ACHN (cell line): ENCODE measurements around the gene RRAS2.
"Not testable (repeated sequence)": the region's sequence is repeated elsewhere in the genome, so short reads cannot be mapped to it uniquely, and the experiment has no call there.

Source experiments
- DNase-seq: peaks from one replicate; pipeline ENCODE4 v3.0.0-alpha.2; 2015
- in situ Hi-C: cut with HindIII; loops from 2 replicates; pipeline ENCODE4 v1.10.0; 2017; ENCODE audit warnings: low sequenced_read_pairs, low pct_ligation_motif_present, low pct_unique_long_range_greater_than_20kb

The RRAS2 gene

DNA sequence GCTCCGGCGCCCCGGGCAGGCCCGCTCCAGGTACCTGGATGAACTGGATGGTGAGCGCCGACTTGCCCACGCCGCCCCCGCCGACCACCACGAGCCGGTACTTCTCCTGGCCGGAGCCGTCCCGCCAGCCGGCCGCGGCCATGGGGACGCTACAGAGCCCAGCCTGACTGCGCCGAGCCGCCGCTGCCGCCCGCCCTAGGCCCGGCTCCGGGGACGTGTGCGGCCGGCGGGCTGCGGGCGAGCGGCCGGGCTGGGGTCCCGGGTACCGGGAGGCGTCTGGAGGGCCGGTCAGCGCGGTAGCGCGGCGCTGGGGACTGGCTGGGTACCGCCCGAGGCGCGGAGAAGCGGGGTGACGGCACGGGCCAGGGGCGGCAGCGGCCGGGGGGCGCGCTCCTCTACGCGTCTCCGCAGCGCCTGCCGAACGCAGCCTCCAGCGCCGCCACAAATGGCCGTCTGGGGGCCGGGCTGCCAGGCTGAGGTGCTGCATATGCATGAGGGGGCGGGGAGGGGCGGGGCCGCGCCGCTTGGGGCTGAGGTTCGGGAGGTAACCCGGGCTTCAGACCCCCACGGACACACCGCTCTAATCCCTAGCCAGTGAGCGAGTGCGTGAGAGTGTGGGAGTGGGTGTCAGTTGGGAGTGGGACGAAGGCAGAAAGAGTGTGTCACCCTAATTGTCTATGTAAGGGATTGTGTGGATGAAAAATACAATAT, at the start of gene RRAS2:
Gene RRAS2, minus strand, starts transcription at position 455 of the 711 bp plus-strand sequence. Its CDS starts 313 bp downstream, at position 142.
- in situ Hi-C loops: no loop called here
- peak; percentile 76 for DNase-seq

DNA sequence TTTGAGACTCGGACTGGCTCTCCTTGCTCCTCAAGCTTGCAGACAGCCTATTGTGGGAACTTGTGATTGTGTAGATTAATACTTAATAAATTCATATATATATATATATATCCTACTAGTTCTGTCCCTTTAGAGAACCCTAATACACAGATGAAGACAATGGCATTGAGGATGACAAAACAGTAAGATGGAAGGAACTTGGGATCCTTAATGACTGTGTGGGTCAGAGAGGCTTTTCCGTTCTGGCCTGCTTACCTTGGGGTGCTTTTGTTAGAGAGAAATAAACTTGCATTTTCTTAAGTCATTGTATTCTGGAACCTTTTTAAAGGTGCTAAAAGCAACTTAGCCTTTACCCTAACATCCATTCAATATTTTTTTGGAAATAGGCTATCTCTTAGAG, 49.6 kb upstream of the RRAS2 start:
- in situ Hi-C loops: no loop called here
- DNase-seq: no peak

DNA sequence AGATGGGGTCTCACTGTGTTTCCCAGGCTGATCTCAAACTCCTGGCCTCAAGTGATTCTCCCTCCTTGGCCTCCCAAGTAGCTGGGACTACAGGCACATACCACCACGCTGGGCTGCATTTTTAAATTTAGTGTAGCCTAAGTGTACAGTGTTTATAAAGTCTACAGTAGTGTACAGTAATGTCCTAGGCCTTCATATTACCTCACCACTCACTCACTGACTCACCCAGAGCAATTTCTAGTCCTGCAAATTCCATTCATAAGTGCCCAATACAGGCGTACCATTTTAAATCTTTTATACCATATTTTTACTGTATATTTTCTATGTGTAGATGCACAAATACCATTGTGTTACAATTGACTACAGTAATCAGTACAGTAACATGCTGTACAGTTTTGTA, 47.1 kb upstream of the RRAS2 start:
- DNase-seq, in situ Hi-C loops: not testable (repeated sequence)

DNA sequence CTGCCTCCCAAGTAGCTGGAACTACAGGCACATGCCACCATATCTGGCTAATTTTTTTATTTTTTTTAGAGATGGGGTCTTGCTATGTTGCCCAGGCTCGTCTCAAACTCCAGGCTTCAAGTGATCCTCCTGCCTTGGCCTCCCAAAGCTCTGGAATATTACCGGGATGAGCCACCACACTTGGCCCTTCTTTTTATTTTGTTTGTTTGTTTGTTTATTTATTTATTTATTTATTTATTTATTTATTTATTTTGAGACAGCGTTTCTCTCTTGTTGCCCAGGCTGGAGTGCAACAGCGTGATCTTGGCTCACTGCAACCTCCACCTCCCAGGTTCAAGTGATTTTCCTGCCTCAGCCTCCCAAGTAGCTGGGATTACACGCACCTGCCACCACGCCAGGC, 44.5 kb upstream of the RRAS2 start:
- DNase-seq, in situ Hi-C loops: not testable (repeated sequence)

DNA sequence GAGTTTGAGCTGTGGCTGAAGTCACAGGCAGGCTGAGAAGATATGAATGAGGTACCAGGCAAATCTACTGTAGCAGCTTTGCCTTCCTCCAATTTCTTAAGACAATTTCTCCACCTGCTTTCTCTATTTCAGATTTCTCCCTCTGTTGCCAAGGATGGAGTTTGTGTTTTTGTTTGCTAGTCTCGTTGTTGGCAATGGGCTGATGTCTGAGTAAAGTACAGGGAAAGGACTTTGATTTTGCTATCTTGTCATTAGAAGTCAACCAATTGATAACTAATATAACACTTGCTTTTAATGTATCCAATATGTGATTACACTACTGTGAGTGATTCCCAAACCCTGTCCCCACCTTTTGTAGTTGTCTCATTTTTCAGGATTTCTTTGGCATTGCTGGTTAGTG, 40.1 kb upstream of the RRAS2 start:
- DNase-seq: no peak
- in situ Hi-C loops: no loop called here

DNA sequence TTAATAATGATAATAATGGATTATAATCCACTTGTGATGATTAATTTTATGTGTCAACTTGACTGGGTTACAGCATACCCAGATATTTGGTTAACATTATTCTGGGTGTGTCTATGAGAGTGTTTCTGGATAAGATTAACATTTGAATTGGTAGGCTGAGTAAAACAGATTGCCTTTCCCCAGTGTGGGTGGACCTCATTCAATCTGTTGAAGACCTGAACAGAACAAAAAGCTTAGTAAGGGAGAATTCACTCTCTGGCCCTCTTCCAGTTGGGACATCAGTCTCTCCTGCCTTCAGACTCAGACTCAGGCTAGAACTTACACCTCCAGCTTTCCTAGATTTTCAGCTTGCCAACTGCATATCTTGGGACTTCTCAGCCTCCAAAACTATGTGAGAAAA, 37.3 kb upstream of the RRAS2 start:
- in situ Hi-C loops: no loop called here
- no peak for DNase-seq

DNA sequence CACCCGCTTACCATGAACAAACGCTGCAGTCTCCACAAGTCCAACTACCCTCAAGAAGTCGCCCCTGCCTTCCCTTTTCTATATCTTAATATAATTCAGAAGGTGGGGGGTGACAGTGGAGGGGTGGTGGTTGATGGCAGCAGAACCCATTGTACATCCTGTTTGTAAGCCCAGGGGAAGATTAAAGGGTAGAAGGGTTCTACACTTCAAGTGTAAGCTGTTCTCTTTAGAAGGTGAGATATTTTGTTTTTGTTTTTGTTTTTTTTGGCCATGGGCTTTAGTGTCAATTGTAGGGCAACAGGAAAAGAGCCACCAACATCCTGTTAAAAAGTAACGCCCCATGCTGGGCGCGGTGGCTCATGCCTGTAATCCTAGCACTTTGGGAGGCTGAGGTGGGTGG, 34.9 kb upstream of the RRAS2 start:
- in situ Hi-C loops: no loop called here

DNA sequence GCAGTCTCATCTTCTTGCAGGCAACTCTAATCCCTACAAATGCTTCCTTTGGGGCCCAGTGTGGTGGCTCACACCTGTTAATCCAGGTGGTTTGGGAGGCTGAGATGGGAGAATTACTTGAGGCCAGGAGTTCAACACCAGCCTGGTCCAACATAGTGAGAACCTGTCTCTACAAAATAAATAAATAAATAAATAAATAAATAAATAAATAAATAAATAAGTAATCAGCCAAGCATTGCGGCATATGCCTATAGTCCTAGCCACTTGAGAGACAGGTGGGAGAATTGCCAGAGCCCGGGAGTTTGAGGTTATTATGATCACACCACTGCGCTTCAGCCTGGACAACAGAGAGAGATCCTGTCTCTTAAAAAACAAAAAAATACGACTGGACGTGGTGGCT, 34.1 kb upstream of the RRAS2 start:
- in situ Hi-C loops: no loop called here
- no peak for DNase-seq

More for the DNA sequence above, 34.9 kb upstream of the RRAS2 start:
- no peak for DNase-seq

DNA sequence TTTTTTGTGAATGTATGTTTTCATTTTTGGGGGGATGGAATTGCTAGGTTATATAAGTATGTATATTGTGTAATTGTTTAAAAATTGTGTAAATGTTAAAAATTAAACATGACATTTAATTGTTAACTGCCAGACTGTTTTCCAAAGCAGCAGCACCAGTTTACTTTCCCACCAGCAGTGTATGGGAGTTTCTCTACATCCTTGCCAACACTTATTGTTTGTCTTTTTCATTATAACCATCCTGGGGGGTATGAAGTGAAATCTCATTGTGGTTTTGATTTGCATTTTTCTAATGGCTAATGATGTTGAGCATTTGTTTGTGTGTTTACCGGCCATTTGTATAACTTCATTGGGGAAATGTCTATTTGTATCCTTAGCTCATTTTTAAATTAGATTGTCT, 31.7 kb upstream of the RRAS2 start:
- in situ Hi-C loops: no loop called here
- no peak for DNase-seq

DNA sequence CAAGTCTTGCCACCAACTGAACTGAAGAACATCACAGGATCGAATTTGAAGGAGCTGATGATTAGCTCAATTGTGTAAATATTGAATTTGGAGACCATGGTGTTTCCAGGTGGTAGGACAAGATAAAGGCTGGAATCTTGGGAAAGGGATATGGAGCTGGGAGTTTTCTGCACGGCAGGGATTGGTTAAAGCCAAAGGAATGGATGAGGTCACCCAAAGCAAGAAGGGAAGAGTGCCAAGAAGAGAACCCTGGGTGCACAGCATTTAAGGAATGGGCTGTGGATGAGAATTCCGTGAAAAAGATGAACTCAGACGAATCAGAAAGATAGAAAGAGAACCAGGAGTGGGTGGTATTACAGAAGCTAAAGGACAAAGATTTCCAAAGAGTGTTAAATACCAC, 29.4 kb upstream of the RRAS2 start:
- in situ Hi-C loops: no loop called here
- no peak for DNase-seq

DNA sequence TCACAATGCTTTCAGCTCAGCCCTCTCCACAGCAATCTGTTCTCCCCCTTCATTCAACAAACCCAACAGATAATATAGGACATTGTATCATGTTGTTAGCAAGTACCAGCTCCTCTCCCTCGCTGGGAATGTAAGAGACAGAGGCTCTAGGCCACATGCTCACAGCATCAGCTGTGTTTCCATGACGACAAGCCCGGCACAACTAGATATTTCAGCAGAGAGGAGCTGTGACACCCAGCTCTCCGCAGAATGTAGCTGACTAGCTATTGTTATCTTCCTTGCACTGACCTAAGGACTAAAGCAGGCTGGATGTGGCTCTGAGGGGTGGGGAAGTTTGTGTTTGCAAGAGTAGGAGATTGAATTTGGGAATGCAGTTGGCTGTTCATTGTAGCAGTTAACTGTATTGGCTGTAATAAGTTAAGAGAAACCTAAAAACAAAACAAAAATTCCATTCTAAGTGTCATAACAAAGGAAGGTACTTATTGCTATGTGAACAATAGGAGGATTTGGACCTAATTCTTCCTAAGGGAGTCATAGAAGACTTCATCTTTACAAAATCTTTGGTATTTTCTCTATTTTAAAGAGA, 28.0 kb upstream of the RRAS2 start:
- in situ Hi-C loops: no loop called here
- no peak for DNase-seq

DNA sequence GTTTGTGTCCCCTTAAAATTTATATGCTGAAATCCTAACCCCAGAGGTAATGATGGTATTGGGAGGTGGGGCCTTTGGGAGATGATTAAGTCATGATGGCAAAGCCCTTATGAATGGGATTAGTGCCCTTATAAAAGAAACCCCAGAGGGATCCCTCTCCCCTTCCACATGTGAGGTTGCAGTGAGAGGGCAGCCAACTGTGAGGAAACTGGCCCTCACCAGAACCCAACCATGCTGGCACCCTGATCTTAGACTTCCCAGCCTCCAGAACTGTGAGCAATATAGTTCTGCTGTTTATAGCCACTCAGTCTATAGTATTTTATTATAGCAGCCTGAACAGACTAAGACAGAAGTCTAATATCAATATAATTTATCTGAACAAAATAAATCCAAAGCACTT, 27.1 kb upstream of the RRAS2 start:
- in situ Hi-C loops: no loop called here
- DNase-seq: no peak

DNA sequence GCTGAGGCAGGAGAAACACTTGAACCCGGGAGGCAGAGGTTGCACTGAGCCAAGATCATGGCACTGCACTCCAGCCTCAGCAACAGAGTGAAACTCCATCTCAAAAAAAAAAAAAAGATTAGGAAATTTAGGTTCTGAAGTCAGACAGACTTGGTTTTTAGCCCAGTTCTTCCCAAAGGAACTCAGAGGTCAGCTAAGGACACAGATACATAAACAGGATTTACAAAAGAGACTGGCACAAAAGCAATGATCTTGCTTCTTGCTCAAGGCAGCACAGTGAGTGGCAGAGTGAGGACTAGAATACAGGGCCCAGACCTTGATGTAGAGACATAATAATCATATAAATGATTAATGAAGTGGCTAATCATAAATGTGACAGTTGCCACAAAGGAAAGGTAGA, 25.4 kb upstream of the RRAS2 start:
- no peak for DNase-seq
- in situ Hi-C loops: no loop called here

DNA sequence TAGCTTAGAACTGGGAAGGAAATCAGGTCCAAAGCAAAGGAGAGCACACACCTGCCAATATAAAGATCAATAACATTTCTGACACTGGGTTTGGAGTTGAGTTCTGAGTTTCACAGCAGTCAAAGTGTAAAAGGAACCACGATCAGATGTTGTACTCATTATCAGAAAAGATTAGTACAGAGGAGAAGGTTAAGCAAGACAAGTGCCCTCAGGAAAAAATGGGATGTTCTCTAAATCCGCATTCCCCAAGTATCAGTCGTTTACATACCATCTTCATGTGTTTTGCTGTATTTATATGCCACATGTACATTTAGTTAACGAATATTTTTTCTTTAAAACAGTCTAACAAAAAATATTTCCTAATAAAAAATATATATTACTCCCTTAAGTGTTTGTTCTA, 23.0 kb upstream of the RRAS2 start:
- in situ Hi-C loops: no loop called here
- DNase-seq: no peak

DNA sequence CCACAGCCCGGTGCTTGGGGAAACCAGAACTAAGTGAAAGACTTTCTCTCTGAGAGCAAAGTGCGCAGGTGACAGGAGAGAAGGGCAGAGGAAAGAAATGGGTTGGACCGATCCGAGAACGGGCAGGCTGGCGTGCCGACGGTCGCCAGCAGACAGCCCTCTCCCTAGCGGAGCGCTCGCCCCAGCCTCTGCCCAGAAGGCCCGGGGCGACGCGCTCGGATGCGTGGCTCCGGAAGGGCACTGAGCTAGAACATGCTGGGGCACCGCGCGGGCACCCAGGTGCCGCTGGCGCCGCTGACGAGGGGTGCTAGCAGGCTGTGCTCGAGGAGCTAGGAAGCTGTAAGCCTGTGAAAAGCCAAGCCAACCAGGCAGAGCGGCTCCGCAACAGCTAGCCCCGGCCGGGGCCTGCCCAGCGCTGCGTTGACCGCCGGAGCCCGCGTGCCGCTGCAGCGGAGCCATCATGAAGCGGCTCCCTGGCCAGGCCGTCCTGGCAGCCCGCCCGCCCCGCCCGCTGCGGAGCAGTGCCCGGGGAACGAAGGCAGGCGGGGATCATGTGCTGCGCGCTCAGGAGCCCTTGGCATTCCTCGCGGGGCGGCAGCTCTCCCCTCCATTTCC, 22.1 kb upstream of the RRAS2 start:
- DNase-seq: peak; percentile 64
- in situ Hi-C loops: no loop called here

DNA sequence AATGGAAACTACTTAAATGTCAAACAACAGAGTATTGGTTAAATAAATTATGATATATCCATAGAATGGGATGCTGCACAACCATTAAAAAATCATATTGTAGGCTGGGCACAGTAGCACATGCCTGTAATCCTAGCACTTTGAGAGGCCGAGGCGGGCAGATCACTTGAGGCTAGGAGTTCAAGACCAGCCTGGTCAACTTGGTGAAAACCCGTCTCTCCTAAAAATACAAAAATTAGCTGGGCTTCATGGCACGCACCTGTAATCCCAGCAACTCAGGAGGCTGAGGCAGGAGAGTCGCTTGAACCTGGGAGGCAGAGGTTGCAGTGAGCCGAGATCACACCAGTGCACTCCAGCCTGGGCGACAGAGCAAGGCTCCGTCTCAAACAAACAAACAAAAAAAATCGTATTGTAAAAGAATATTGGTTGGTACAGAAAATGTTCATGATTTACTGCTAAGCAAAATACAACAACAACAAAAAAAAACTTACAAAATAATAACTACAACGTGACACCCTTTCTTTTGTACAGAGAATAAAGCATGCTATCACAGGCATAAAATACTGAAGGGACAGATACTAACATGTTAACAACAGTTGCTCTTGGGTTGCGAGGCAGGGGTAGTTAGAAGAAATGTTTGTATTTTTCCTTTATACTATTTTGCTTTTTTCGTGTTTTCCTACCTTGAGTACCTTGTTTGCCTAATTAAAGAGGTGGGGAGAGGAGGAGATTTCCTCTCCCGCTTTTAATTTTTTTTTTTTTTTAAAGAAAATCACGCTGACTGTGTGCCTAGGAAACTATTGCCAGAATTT, 21.3 kb upstream of the RRAS2 start:
- in situ Hi-C loops: no loop called here
- no peak for DNase-seq

DNA sequence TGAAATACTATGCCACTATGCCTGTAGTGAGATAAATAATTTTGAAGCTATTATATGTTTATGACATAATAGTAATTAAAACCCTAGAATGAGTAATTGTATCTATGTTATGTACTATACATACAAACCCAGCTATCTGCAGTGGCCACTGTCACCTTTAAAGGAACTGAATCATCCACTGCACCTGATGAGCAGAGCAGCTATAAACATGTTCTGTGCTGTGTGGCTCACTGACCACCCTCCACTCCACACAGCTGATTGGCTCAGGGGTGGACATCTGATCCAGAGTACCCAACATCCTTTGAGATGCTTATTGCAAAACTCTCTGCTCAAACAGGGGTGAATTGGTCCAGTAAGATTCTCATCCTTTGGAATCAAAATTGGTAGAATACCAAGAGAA, 19.2 kb upstream of the RRAS2 start:
- no peak for DNase-seq
- in situ Hi-C loops: no loop called here

DNA sequence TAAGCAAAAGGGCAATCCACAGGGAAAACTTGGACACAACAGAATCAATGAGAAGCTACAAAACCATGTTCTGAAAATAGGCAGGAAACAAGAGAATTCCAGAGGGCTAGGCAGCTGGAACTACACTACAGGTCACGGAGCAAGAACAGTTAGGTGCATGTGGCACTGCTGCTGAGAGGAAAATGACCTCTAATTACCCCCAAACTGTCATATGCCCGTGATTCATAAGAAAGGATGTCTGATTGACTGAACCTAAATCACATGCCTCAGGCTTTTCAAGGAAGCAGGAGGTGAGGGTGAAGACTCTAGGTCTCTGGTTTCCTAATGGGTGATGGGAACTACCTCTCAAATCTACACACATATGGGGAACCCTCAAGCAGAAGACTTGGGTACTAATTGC, 17.9 kb upstream of the RRAS2 start:
- DNase-seq: no peak
- in situ Hi-C loops: no loop called here
